K562 (cell line): ENCODE data around the gene OR6Y1. TPM values are rescaled to one million over a fixed set of nuclear protein-coding genes. Genes with fewer than 3 reads are reported as not detected.

Experiments
- ATAC-seq: fragments of 200-7000 bp; cut with Tn5 transposase; 3 replicates; pipeline ENCODE4 v1.9.1; 2020; ENCODE audit warnings: moderate library complexity
- BruUV-seq: library from RNA; stranded (reverse); fragments of 400-500 nt; replicated peaks from 2 replicates; lab custom pipeline; 2021; lab: Mats Ljungman, UMichigan
- CTCF ChIA-PET: fragments of 300-600 bp; formaldehyde crosslinking; extraction: SDS; loops from one replicate; lab custom pipeline; 2021; ENCODE audit warnings: low intra/inter-chr PET ratio; lab: Yijun Ruan, JAX
- POLR2A ChIA-PET: fragments of 300-600, 350-650 bp; sonication (Branson Sonifier 250); formaldehyde crosslinking; extraction: SDS; loops from one replicate; lab custom pipeline; 2021; ENCODE audit warnings: antibody characterized with exemption, inconsistent platforms; lab: Yijun Ruan, JAX
- DNase-seq, 4 experiments: peaks; one replicate each; pipeline versions ENCODE4 v3.0.0 to v3.0.0-alpha.2; 2011 to 2018; ENCODE audit warnings: low spot score in 3 of 4, mixed read lengths in 3 of 4; ENCODE audit errors: extremely low read depth in 1 of 4
- FAIRE-seq: peaks from 2 replicates; lab custom pipeline; 2011; peaks lifted over from hg19 to GRCh38; lab: Jason Lieb, UNC
- H2AFZ ChIP-seq: 2 replicates; pipeline ENCODE4 v1.6.0; 2011; ENCODE audit warnings: low read depth, low read length, control low read depth, inconsistent platforms
- H3K27ac ChIP-seq: fragments of 200-600 bp; 3 replicates; pipeline ENCODE4 v1.8.0; 2011; ENCODE audit warnings: low read depth, mild to moderate bottlenecking, control low read depth, inconsistent platforms, low read length, moderate library complexity, mixed read lengths; ENCODE audit errors: extremely low read depth
- H3K27me3 ChIP-seq, 2 experiments: fragments of 300-600 bp in 1 of 2; 2 replicates in 1 of 2; 3 replicates in 1 of 2; pipeline versions ENCODE4 v1.6.0 to v1.8.0; 2011; ENCODE audit warnings: inconsistent platforms in 2 of 2, low read length in 2 of 2, mild to moderate bottlenecking in 1 of 2, mixed read lengths in 1 of 2, moderate library complexity in 1 of 2; ENCODE audit not compliant: control insufficient read depth in 2 of 2, insufficient read depth in 2 of 2
- H3K36me3 ChIP-seq: fragments of 300-600 bp; 3 replicates; pipeline ENCODE4 v1.8.0; 2011; ENCODE audit warnings: mild to moderate bottlenecking, low read length, inconsistent platforms; ENCODE audit not compliant: control insufficient read depth, insufficient read depth
- H3K4me1 ChIP-seq, 2 experiments: fragments of 200-600 bp in 1 of 2; replicated peaks in 1 of 2; 2 replicates in 1 of 2; 3 replicates in 1 of 2; pipeline versions ENCODE4 v1.5.1 to v1.8.0; 2011; ENCODE audit warnings: inconsistent platforms in 2 of 2, low read length in 2 of 2, mild to moderate bottlenecking in 1 of 2, mixed read lengths in 1 of 2, moderate library complexity in 1 of 2; ENCODE audit not compliant: control insufficient read depth in 2 of 2, insufficient read depth in 2 of 2
- H3K4me2 ChIP-seq: 2 replicates; pipeline ENCODE4 v1.6.1; 2011; ENCODE audit warnings: low read length, control low read depth, inconsistent platforms, mixed read lengths; ENCODE audit not compliant: insufficient read depth
- H3K4me3 ChIP-seq: fragments of 200-600 bp; sonication (generic), shearing (Covaris generic); 2 replicates; pipeline ENCODE4 v1.5.1; 2016; ENCODE audit warnings: control low read depth, inconsistent platforms
- H3K79me2 ChIP-seq: fragments of 200-600 bp; 3 replicates; pipeline ENCODE4 v1.8.0; 2011; ENCODE audit warnings: low read length, inconsistent platforms; ENCODE audit not compliant: control insufficient read depth, insufficient read depth
- H3K9ac ChIP-seq, 2 experiments: 2 replicates each; pipeline versions ENCODE4 v1.6.0 to v1.6.1; 2011; ENCODE audit warnings: low read depth in 2 of 2, low read length in 2 of 2, control low read depth in 1 of 2, inconsistent platforms in 1 of 2, mild to moderate bottlenecking in 1 of 2, mixed read lengths in 1 of 2; ENCODE audit not compliant: insufficient read depth in 1 of 2
- H3K9me1 ChIP-seq: one replicate; pipeline ENCODE4 v1.6.0; 2011; ENCODE audit warnings: inconsistent platforms, mild to moderate bottlenecking, low read length, moderate library complexity; ENCODE audit not compliant: control insufficient read depth, insufficient read depth
- H3K9me3 ChIP-seq: replicated peaks from 2 replicates; pipeline ENCODE4 v1.5.1; 2011; ENCODE audit warnings: low read depth, low read length, inconsistent platforms; ENCODE audit not compliant: control insufficient read depth, insufficient read depth
- H4K20me1 ChIP-seq: replicated peaks from 2 replicates; pipeline ENCODE4 v1.6.1; 2011; ENCODE audit warnings: low read length, inconsistent platforms, mixed read lengths; ENCODE audit not compliant: control insufficient read depth, insufficient read depth
- CC2D1A ChIP-seq: fragments of 450-650 bp; IDR thresholded peaks from 2 replicates; pipeline ENCODE4 v1.6.1; 2017; ENCODE audit warnings: mild to moderate bottlenecking
- FOXK2 ChIP-seq, 2 experiments: fragments of 450-650 bp; IDR thresholded peaks in 1 of 2; conservative IDR thresholded peaks in 1 of 2; 2 replicates each; pipeline ENCODE4 v1.6.1; 2016; ENCODE audit warnings: low read depth in 2 of 2, mild to moderate bottlenecking in 1 of 2
- KLF10 ChIP-seq: fragments of 250-450 bp; sonication (Bioruptor Pico); IDR thresholded peaks from 2 replicates; pipeline ENCODE4 v1.6.1; 2021; ENCODE audit warnings: matching md5 sums
- MCM3 ChIP-seq: fragments of 450-650 bp; IDR thresholded peaks from 2 replicates; pipeline ENCODE4 v1.6.1; 2016
- NCOA6 ChIP-seq: fragments of 450-650 bp; IDR thresholded peaks from 2 replicates; pipeline ENCODE4 v1.6.1; 2017; ENCODE audit warnings: mild to moderate bottlenecking
- RAD21 ChIP-seq, 2 experiments: fragments of 250-450 bp in 1 of 2; fragments of 450-650 bp in 1 of 2; sonication (Bioruptor Pico) in 1 of 2; formaldehyde crosslinking in 1 of 2; IDR thresholded peaks in 1 of 2; conservative IDR thresholded peaks in 1 of 2; 2 replicates each; pipeline versions ENCODE4 v1.4.0 to v1.8.0; 2020 to 2022; ENCODE audit warnings: mild to moderate bottlenecking in 2 of 2, moderate library complexity in 1 of 2
- SMC3 ChIP-seq: conservative IDR thresholded peaks from 2 replicates; pipeline ENCODE4 v1.6.1; 2011; ENCODE audit warnings: low read depth, low read length, improper control_type of control experiment; ENCODE audit not compliant: insufficient read depth
- ZNF583 ChIP-seq: fragments of 250-450 bp; sonication (Bioruptor Pico); IDR thresholded peaks from 2 replicates; pipeline ENCODE4 v1.4.0; 2020
- ZNF707 ChIP-seq: fragments of 250-450 bp; sonication (Bioruptor Pico); conservative IDR thresholded peaks from 2 replicates; pipeline ENCODE4 v1.8.0; 2022; ENCODE audit warnings: inconsistent platforms, mild to moderate bottlenecking, moderate library complexity
- WGBS: fragments of 100-300 bp; shearing (Covaris generic); methylation state at CpG from one replicate; pipeline ENCODE4 v1.1.6; 2016; ENCODE audit warnings: low coverage, mixed read lengths; ENCODE audit not compliant: insufficient coverage; ENCODE audit errors: missing lambda C conversion rate; 5-methylcytosine and 5-hydroxymethylcytosine counted together
- in situ Hi-C: fragments of 300-500 bp; cut with MboI; formaldehyde crosslinking; loops from 4 replicates; pipeline ENCODE4 v1.15.0; 2018; ENCODE audit warnings: inconsistent platforms, mixed read lengths
- intact Hi-C: fragments of 100-400 bp; cut with micrococcal nuclease; formaldehyde crosslinking; loops from 2 replicates; pipeline ENCODE4 v1.14.2; 2022
- polyA plus RNA-seq, 8 experiments: library from polyadenylated mRNA; depleted of rRNA in 4 of 8; stranded (reverse) in 5 of 8; unstranded in 3 of 8; fragments of >200 nt; fragmentation: Nextera tagmentation in 2 of 8; fragmentation: Illumina TruSeq in 1 of 8; extraction: Ambion mirVana in 2 of 8; extraction: Trizol in 1 of 8; gene quantifications; 2 replicates each; pipeline versions ENCODE4 v1.2.1 to v1.2.3, GENCODE V29; 2011 to 2014; ENCODE audit warnings: inconsistent platforms in 1 of 8, missing spikeins in 1 of 8
- total RNA-seq, 7 experiments: library from RNA; depleted of rRNA in 6 of 7; stranded (reverse); fragments of >200 nt in 6 of 7; fragmentation: Illumina TruSeq in 2 of 7; extraction: Trizol in 2 of 7; gene quantifications; 2 replicates each; pipeline versions ENCODE4 v1.2.1 to v1.2.3, GENCODE V29; 2011 to 2021; ENCODE audit warnings: low replicate concordance in 1 of 7
- TF ChIP-seq, protein P1 (sequence below), 3 experiments: IDR thresholded peaks in 2 of 3; conservative IDR thresholded peaks in 1 of 3; 2 replicates each; pipeline ENCODE4 v1.5.1; 2011 to 2012; ENCODE audit warnings: low read length in 3 of 3, mild to moderate bottlenecking in 3 of 3, control low read depth in 2 of 3, improper control_type of control experiment in 1 of 3, inconsistent platforms in 1 of 3, low read depth in 1 of 3, mixed read lengths in 1 of 3, moderate library complexity in 1 of 3; ENCODE audit not compliant: insufficient read depth in 2 of 3
- TF ChIP-seq, protein P2 (sequence below): IDR thresholded peaks from 2 replicates; pipeline ENCODE4 v1.6.1; 2016; ENCODE audit warnings: missing genetic modification characterization, missing compliant biosample characterization

The OR6Y1 gene
- total and polyA plus RNA-seq, 9 of the 15 experiments (the other 6 are each of a cell fraction or from before 2014, with no cell fraction given), result not detected

DNA sequence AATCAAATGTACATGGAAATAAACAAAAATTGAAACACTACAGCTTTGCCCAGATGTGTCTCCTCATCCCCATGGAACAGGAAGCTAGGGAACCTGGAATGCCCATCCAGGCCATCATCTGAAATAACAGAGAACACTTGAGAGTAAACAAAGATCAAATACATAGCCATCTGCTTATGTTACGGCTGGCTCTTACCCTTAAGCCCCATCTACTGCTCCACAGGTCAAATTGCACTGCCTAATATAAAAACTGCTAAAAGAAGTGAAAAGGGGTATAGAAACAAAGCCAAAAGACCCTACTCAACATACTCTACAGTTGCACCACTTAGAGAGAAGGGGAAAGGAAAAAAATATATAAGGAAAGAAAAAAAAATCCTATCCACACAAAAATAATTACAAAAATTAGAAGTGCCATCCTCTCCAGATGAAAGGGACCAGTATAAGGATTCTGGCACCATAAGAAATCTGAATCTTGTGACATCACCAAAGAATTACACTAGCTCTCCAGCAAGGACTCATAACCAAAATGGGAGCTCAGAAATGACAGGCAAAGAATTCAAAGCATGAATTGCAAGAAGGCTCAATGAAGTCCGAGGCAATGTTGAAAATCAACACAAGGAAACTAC is 26.9 kb downstream of the OR6Y1 start:
- Histone ChIP-seq H3K4me2 (no peak overlapping the region), H4K20me1 (no peaks in the 10 kb centered on the region), H3K9me1 (no peaks in the 10 kb centered on the region), H3K4me1 (no peaks in the 10 kb centered on the region), H3K27me3 (no peaks in the 10 kb centered on the region), H3K4me3 (no peak overlapping the region), H2AFZ (no peak overlapping the region), H3K27ac (no peak overlapping the region), H3K9me3 (no peaks in the 10 kb centered on the region), H3K79me2 (no peaks in the 10 kb centered on the region)
- DNase-seq (peak in 3 of 4 experiments; percentile 11 to 42 (median 13)), FAIRE-seq (peak; percentile 75), ATAC-seq (peak; percentile 68)
- ChIA-PET CTCF (interaction anchor here (0.6 to 1.5 kb wide), 3 partner anchors 21 to 444 kb away, joined by 3 to 4 read pairs (median 4); no protein-coding TSS in a partner anchor), POLR2A (interaction anchor here (0.7 kb wide), 1 partner anchor 495 kb away, joined by 3 read pairs; no protein-coding TSS in a partner anchor)
- intact Hi-C loops, result no loop called here
- in situ Hi-C loops, result no loop called here
- TF ChIP-seq KLF10 (CRISPR knock-in tag), result no peak
- TF ChIP-seq CC2D1A, result no peak
- TF ChIP-seq FOXK2 (conservative IDR thresholded peaks at IDR 0.05 in 1 of 2, IDR thresholded peaks at IDR 0.05 in 1 of 2; ENCODE audit: low read depth in 2 of 2), result peak in 1 of 2 experiments; percentile 37; a peak in 1 of 4 replicates
- no peak for TF ChIP-seq ZNF707 (CRISPR knock-in tag)
- peak; percentile 37 to 65 for TF ChIP-seq RAD21 (CRISPR knock-in tag; conservative IDR thresholded peaks at IDR 0.05 in 1 of 2, IDR thresholded peaks at IDR 0.05 in 1 of 2)
- TF ChIP-seq MCM3, result no peak
- TF ChIP-seq, protein P1, sequence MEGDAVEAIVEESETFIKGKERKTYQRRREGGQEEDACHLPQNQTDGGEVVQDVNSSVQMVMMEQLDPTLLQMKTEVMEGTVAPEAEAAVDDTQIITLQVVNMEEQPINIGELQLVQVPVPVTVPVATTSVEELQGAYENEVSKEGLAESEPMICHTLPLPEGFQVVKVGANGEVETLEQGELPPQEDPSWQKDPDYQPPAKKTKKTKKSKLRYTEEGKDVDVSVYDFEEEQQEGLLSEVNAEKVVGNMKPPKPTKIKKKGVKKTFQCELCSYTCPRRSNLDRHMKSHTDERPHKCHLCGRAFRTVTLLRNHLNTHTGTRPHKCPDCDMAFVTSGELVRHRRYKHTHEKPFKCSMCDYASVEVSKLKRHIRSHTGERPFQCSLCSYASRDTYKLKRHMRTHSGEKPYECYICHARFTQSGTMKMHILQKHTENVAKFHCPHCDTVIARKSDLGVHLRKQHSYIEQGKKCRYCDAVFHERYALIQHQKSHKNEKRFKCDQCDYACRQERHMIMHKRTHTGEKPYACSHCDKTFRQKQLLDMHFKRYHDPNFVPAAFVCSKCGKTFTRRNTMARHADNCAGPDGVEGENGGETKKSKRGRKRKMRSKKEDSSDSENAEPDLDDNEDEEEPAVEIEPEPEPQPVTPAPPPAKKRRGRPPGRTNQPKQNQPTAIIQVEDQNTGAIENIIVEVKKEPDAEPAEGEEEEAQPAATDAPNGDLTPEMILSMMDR (IDR thresholded peaks at IDR 0.05 in 2 of 3, conservative IDR thresholded peaks at IDR 0.05 in 1 of 3; ENCODE audit: insufficient read depth in 2 of 3, low read depth in 1 of 3, low read length in 3 of 3), result peak; percentile 41 to 63 (median 58); a peak in 5 of 6 replicates
- no peak for TF ChIP-seq NCOA6
- TF ChIP-seq, protein P2, sequence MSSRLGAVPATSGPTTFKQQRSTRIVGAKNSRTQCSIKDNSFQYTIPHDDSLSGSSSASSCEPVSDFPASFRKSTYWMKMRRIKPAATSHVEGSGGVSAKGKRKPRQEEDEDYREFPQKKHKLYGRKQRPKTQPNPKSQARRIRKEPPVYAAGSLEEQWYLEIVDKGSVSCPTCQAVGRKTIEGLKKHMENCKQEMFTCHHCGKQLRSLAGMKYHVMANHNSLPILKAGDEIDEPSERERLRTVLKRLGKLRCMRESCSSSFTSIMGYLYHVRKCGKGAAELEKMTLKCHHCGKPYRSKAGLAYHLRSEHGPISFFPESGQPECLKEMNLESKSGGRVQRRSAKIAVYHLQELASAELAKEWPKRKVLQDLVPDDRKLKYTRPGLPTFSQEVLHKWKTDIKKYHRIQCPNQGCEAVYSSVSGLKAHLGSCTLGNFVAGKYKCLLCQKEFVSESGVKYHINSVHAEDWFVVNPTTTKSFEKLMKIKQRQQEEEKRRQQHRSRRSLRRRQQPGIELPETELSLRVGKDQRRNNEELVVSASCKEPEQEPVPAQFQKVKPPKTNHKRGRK (tag), result peak; percentile 94
- 0 out of 2 replicates have a peak, but pooled peaks have one; percentile 28 for TF ChIP-seq SMC3
- no peak for TF ChIP-seq ZNF583 (CRISPR knock-in tag)
- TF ChIP-seq, all 486 proteins: peak for 5
- no TSS peak for BruUV-seq
- Histone ChIP-seq H3K36me3 (no peaks in the 10 kb centered on the region), H3K9ac (no peak overlapping the region)
- 0% methylated on average over 2 of the region's 2 CpGs for WGBS
